ENCODE data around the gene CHD5. TPM values are rescaled to one million over a fixed set of nuclear protein-coding genes. Genes with fewer than 3 reads are reported as not detected.

CHD5 gene
- total RNA-seq, 1 experiment from 2014 or later: 1.6 TPM

DNA sequence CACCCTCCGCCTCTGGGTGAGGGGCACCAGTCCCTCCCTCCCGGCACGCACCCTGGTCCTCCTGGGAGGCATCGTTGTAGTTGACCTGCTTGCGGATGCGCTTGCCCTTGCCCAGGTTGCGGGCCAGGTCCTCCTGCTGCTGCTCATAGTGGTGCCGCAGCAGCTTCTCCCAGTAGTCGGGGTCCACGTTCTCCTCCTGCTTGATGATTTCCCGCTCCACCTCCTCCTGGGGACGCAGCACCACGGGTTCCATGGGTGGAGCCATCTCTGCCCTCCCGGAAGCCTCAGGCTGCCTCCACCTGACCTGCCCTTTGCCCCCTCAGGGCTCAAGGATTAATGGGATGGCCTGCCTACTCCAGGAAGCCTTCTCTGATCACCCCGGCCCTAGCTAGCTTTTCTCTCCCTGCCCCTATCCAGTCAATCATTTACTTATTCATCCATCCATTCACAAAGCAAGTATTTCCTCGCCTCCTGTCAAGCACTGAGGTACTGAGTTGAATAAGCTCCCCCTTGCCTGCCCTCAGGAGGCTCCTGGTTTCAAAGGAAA, 53.5 kb downstream of the CHD5 start:
- H3K27me3 Mint-ChIP-seq (ENCODE audit: low read depth): peaks cover 52% of the 10 kb centered on the region

More for the DNA sequence above, 53.5 kb downstream of the CHD5 start:
- no peak overlapping the region for H4K8ac ChIP-seq (replicated peaks; ENCODE audit: insufficient read length, low read depth, low read length)
- H4K5ac ChIP-seq (ENCODE audit: insufficient read length, low read depth, low read length): no peak overlapping the region
- H3K4ac ChIP-seq (ENCODE audit: low read depth, low read length): no peak overlapping the region
- H2BK12ac ChIP-seq (ENCODE audit: insufficient read length, low read depth, low read length): no peak overlapping the region
- peaks cover 2% of the 10 kb centered on the region; the same call in 1 of the 2 replicates for H3K27me3 ChIP-seq (ENCODE audit: insufficient read depth, low read length)
- Mint-ChIP-seq H3K27ac (no peak overlapping the region), H3K4me3 (no peak overlapping the region), H3K36me3 (ENCODE audit: insufficient read depth in 1 of 3, low read depth in 3 of 3) (no peaks in the 10 kb centered on the region; a peak in 1 of 7 replicates), H3K4me1 (peaks cover 3 to 11% of the 10 kb centered on the region in 2 experiments; a peak in 3 of 4 replicates), H3K9me3 (no peaks in the 10 kb centered on the region; a peak in 1 of 5 replicates)
- peaks cover 3% of the 10 kb centered on the region; the same call in 1 of the 2 replicates for H3K4me1 ChIP-seq (ENCODE audit: insufficient read depth, low read length)
- H3K9me3 ChIP-seq (ENCODE audit: control insufficient read depth, low read depth, low read length): no peaks in the 10 kb centered on the region
- H4K91ac ChIP-seq (ENCODE audit: insufficient read length, low read depth, low read length): no peak overlapping the region
- H3K4me2 ChIP-seq (ENCODE audit: insufficient read depth, insufficient read length, low read length): no peak overlapping the region
- no peak overlapping the region for H2AK5ac ChIP-seq (ENCODE audit: insufficient read length, low read length)
- H3K56ac ChIP-seq (ENCODE audit: insufficient read length, low read depth, low read length): no peak overlapping the region
- no peaks in the 10 kb centered on the region for H3K79me1 ChIP-seq (ENCODE audit: insufficient read depth, low read depth, low read length, poor library complexity, severe bottlenecking)
- no peak overlapping the region for H2AFZ ChIP-seq (ENCODE audit: low read length)
- TF ChIP-seq, protein P1, sequence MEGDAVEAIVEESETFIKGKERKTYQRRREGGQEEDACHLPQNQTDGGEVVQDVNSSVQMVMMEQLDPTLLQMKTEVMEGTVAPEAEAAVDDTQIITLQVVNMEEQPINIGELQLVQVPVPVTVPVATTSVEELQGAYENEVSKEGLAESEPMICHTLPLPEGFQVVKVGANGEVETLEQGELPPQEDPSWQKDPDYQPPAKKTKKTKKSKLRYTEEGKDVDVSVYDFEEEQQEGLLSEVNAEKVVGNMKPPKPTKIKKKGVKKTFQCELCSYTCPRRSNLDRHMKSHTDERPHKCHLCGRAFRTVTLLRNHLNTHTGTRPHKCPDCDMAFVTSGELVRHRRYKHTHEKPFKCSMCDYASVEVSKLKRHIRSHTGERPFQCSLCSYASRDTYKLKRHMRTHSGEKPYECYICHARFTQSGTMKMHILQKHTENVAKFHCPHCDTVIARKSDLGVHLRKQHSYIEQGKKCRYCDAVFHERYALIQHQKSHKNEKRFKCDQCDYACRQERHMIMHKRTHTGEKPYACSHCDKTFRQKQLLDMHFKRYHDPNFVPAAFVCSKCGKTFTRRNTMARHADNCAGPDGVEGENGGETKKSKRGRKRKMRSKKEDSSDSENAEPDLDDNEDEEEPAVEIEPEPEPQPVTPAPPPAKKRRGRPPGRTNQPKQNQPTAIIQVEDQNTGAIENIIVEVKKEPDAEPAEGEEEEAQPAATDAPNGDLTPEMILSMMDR (conservative IDR thresholded peaks at IDR 0.05): no peak
- no peak overlapping the region for H2BK15ac ChIP-seq (ENCODE audit: low read depth, low read length)
- H3T11ph ChIP-seq (ENCODE audit: low read length): no peak overlapping the region
- no peak for DNase-seq
- no peak overlapping the region for H3K23ac ChIP-seq (ENCODE audit: insufficient read length, low read depth, low read length)
- H2BK20ac ChIP-seq (ENCODE audit: low read depth, low read length, poor library complexity, severe bottlenecking): no peak overlapping the region
- no peak overlapping the region for H3K18ac ChIP-seq (ENCODE audit: insufficient read length, low read depth, low read length)
- H3K9ac ChIP-seq (ENCODE audit: extremely low read depth, insufficient read length, low read length): no peak overlapping the region
- H3K27ac ChIP-seq (ENCODE audit: insufficient read length, low read depth, low read length): no peak overlapping the region
- H2BK120ac ChIP-seq (ENCODE audit: low read depth, low read length, poor library complexity, severe bottlenecking): no peak overlapping the region
- no peaks in the 10 kb centered on the region for H3K23me2 ChIP-seq (ENCODE audit: insufficient read length, low read depth, low read length, poor library complexity, severe bottlenecking)
- H2BK5ac ChIP-seq (ENCODE audit: insufficient read length, low read length): no peak overlapping the region
- no peaks in the 10 kb centered on the region for H3K79me2 ChIP-seq (ENCODE audit: insufficient read depth, low read length)
- H3K14ac ChIP-seq (ENCODE audit: insufficient read depth, low read length): no peak overlapping the region
- no peaks in the 10 kb centered on the region for H4K20me1 ChIP-seq (ENCODE audit: control insufficient read depth, insufficient read depth, insufficient read length)
- no CpG with 5 or more reads among the region's 16 CpGs for WGBS (ENCODE audit: extremely low coverage, insufficient read length, low lambda C conversion rate)
